Measurements from ENCODE around the gene YWHAH. TPM values are rescaled to one million over a fixed set of nuclear protein-coding genes. Genes with fewer than 3 reads are reported as not detected.
A peak's percentile ranks its signal among the peaks of the same experiment; 100 is the strongest.

Gene YWHAH
- total RNA-seq, 1 donor from 2014 or later = 171 TPM

DNA sequence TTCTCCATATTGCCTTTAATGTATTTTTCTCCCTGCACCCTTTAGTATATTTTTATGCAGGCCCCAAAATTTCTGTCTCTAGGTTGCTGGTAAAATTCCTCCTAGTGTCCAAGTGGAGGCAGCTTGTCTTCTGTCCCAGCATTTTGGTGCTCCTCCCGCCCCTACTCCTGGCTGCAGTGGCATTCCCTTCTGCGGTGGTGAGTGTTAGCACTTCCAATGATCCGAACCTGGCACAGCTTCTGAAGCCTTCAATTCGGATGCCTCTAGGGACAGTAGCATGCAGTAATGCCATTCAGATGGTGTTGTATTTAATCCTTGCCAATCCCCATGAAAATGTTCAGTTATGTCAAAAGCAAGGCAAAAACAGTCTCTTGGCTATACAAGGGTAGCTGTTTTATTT, 5.9 kb downstream of the YWHAH start:
- Histone ChIP-seq H3K4me1 (peaks cover 92% of the 10 kb centered on the region), H3K4me3 (no peak overlapping the region), H3K36me3 (peaks cover 28% of the 10 kb centered on the region), H3K27me3 (ENCODE audit: low read depth) (no peaks in the 10 kb centered on the region), H3K9me3 (no peaks in the 10 kb centered on the region), H3K27ac (no peak overlapping the region)
- ATAC-seq (no peak), DNase-seq (no peak)
- intact Hi-C loops (cut with DNase I) = no loop called here
- TF ChIP-seq, protein P1, sequence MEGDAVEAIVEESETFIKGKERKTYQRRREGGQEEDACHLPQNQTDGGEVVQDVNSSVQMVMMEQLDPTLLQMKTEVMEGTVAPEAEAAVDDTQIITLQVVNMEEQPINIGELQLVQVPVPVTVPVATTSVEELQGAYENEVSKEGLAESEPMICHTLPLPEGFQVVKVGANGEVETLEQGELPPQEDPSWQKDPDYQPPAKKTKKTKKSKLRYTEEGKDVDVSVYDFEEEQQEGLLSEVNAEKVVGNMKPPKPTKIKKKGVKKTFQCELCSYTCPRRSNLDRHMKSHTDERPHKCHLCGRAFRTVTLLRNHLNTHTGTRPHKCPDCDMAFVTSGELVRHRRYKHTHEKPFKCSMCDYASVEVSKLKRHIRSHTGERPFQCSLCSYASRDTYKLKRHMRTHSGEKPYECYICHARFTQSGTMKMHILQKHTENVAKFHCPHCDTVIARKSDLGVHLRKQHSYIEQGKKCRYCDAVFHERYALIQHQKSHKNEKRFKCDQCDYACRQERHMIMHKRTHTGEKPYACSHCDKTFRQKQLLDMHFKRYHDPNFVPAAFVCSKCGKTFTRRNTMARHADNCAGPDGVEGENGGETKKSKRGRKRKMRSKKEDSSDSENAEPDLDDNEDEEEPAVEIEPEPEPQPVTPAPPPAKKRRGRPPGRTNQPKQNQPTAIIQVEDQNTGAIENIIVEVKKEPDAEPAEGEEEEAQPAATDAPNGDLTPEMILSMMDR (IDR thresholded peaks at IDR 0.05) = no peak

DNA sequence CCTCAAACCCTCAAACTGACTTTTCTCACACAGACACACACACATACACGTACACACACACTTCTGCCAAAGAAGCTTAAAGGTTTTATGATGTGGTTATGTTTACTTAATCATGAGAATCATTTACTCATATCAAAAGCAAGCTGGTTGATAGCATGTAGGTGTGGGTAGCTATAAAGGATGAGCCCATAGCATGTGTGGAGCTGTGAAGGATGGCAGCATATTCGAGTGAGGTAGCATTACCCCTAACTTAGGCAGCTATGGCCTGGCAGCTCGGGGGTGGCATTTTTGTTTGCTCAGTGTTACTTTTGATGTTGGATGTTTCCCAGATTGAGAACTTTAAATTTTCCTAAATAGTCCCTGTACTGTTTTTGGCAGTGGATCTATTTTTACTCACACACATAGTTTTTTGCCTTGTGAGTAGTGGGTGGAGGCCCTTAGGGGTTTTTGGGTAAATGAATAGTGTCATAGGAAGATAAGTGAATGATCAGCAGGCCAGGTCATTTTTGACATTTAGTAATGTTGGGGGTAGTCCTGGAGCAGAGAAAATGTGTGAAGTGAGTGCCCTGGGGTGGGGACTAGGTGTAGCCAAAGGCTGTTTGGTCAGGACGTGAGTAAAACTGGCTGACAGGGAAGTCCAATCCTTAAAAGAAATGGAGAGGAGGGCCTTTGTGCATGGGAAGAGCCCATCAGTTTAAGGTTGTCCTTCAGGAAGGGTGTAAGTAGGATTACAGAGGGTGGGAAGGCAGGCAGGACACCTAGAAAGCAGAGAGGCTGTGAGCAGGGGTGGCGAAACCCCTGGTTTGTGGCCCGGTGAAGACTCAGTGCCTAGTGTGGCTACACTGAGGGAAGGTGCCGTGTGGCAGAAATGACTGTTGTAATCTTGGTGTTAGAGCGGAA, 7.1 kb downstream of the YWHAH start:
- intact Hi-C loops (cut with DNase I) = no loop called here
- ATAC-seq (no peak), DNase-seq (no peak)
- TF ChIP-seq, protein P1 (IDR thresholded peaks at IDR 0.05) = no peak
- Histone ChIP-seq H3K36me3 (peaks cover 38% of the 10 kb centered on the region), H3K27me3 (ENCODE audit: low read depth) (no peaks in the 10 kb centered on the region), H3K9me3 (no peaks in the 10 kb centered on the region), H3K4me3 (no peak overlapping the region), H3K27ac (no peak overlapping the region), H3K4me1 (peaks cover 87% of the 10 kb centered on the region)

DNA sequence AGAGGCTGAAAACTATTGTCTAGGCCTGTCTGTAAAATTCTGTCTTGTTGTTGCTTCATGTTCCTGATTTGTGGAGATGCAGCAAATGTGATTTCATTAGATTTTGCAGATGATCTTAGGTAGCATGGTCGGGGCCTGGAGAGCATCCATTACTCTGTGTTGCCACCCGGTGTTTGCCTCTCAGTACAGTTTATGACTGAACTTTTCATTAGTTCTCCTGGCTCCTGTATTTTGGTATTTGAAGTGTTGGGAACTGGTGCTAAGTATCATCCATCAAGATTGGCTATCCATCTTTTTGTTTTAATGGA, 7.7 kb downstream of the YWHAH start:
- ATAC-seq = no peak
- Histone ChIP-seq H3K4me1 (peaks cover 81% of the 10 kb centered on the region), H3K27me3 (ENCODE audit: low read depth) (no peaks in the 10 kb centered on the region), H3K36me3 (peaks cover 44% of the 10 kb centered on the region), H3K27ac (no peak overlapping the region), H3K4me3 (no peak overlapping the region), H3K9me3 (no peaks in the 10 kb centered on the region)
- intact Hi-C loops (cut with DNase I) = no loop called here
- TF ChIP-seq, protein P1 (IDR thresholded peaks at IDR 0.05) = no peak
- DNase-seq = no peak

DNA sequence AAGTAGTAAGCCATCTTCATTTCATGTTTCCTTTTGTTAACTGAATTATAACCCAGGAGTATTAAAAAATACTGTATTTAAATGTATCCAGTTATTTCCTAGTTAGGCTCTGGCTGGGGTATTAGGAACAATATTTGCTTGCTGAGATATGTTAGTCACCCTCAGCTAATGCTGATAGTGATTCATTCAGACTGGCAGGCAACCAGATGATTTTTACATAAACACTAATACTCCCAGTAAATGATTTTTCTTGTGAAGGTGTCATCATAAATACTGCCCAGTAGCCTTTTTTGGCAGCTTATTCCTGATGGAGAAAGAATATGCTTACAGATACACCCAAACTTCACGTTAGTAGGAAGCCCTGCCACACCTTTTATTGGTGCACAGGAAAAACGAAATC, 8.1 kb downstream of the YWHAH start:
- H3K9me3 ChIP-seq = no peaks in the 10 kb centered on the region
- H3K27ac ChIP-seq = no peak overlapping the region
- no peak overlapping the region for H3K4me3 ChIP-seq
- H3K4me1 ChIP-seq = peaks cover 77% of the 10 kb centered on the region
- H3K27me3 ChIP-seq (ENCODE audit: low read depth) = no peaks in the 10 kb centered on the region
- DNase-seq = no peak
- TF ChIP-seq, protein P1 (IDR thresholded peaks at IDR 0.05) = no peak
- peak in 1 of 2 donors; percentile 50 for ATAC-seq
- intact Hi-C loops (cut with DNase I) = no loop called here
- peaks cover 48% of the 10 kb centered on the region for H3K36me3 ChIP-seq

DNA sequence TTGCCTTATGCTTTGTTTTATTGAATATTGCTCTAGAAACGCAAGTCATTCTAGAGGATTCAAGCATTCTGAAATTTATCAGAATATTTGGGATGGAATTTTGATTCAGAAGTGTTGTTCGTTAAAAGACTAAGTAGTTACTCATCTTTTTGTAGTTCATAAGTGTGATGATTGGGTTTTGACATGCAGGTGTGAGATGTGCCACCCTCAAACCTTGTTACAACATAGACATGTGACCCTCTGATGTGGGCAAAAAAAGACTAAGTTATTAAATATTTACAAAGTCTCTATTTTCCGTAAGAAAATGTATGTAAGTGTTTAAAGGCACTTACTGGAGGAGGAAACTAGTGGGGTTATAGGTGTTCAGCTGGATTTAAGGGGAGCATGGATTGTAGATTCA, 8.9 kb downstream of the YWHAH start:
- Histone ChIP-seq H3K9me3 (no peaks in the 10 kb centered on the region), H3K27me3 (ENCODE audit: low read depth) (no peaks in the 10 kb centered on the region), H3K27ac (no peak overlapping the region), H3K4me1 (peaks cover 73% of the 10 kb centered on the region), H3K4me3 (no peak overlapping the region), H3K36me3 (peaks cover 50% of the 10 kb centered on the region)
- DNase-seq (no peak), ATAC-seq (no peak)
- intact Hi-C loops (cut with DNase I) = no loop called here
- TF ChIP-seq, protein P1 (IDR thresholded peaks at IDR 0.05) = no peak

Measured in lower lobe of right lung (tissue), 2 donors.